DND-41 (cell line): ENCODE measurements around the gene TBC1D22A.

Experiments
- EZH2 ChIP-seq: IDR thresholded peaks from 3 replicates; pipeline ENCODE4 v1.6.1; 2012; ENCODE audit warnings: borderline replicate concordance, low read depth, mild to moderate bottlenecking, moderate library complexity, low read length, inconsistent platforms; ENCODE audit not compliant: severe bottlenecking
- TF ChIP-seq, protein P1 (sequence below): IDR thresholded peaks from 2 replicates; pipeline ENCODE4 v1.5.1; 2012; ENCODE audit warnings: borderline replicate concordance, low read length, moderate library complexity, mild to moderate bottlenecking; ENCODE audit not compliant: poor library complexity, severe bottlenecking; ENCODE audit errors: extremely low read depth

GRCh38 chr22:46966495-46966845 lies 204.0 kb downstream of the TBC1D22A start:
- TF ChIP-seq, protein P1, sequence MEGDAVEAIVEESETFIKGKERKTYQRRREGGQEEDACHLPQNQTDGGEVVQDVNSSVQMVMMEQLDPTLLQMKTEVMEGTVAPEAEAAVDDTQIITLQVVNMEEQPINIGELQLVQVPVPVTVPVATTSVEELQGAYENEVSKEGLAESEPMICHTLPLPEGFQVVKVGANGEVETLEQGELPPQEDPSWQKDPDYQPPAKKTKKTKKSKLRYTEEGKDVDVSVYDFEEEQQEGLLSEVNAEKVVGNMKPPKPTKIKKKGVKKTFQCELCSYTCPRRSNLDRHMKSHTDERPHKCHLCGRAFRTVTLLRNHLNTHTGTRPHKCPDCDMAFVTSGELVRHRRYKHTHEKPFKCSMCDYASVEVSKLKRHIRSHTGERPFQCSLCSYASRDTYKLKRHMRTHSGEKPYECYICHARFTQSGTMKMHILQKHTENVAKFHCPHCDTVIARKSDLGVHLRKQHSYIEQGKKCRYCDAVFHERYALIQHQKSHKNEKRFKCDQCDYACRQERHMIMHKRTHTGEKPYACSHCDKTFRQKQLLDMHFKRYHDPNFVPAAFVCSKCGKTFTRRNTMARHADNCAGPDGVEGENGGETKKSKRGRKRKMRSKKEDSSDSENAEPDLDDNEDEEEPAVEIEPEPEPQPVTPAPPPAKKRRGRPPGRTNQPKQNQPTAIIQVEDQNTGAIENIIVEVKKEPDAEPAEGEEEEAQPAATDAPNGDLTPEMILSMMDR: no peak
- no peak for TF ChIP-seq EZH2
